Astrocyte of the cerebellum (primary cell): ENCODE measurements around the gene DRAM2.
"Not testable (repeated sequence)": the region's sequence is repeated elsewhere in the genome, so short reads cannot be mapped to it uniquely, and the experiment has no call there.

ENCODE experiments used
- DNase-seq: peaks from one replicate; pipeline ENCODE4 v3.0.0-alpha.2; 2011; ENCODE audit warnings: low read depth
- H3K4me3 ChIP-seq: 2 replicates; pipeline ENCODE4 v1.5.1; 2011; ENCODE audit warnings: mild to moderate bottlenecking, low read depth, low read length, moderate library complexity
- in situ Hi-C: cut with HindIII; loops from 2 replicates; pipeline ENCODE4 v1.10.0; 2017; ENCODE audit warnings: low sequenced_read_pairs
- TF ChIP-seq, protein P1 (sequence below): IDR thresholded peaks from 2 replicates; pipeline ENCODE4 v1.5.1; 2012; ENCODE audit warnings: low read length, low read depth, moderate library complexity, mild to moderate bottlenecking; ENCODE audit errors: missing control alignments

The DRAM2 gene

DNA sequence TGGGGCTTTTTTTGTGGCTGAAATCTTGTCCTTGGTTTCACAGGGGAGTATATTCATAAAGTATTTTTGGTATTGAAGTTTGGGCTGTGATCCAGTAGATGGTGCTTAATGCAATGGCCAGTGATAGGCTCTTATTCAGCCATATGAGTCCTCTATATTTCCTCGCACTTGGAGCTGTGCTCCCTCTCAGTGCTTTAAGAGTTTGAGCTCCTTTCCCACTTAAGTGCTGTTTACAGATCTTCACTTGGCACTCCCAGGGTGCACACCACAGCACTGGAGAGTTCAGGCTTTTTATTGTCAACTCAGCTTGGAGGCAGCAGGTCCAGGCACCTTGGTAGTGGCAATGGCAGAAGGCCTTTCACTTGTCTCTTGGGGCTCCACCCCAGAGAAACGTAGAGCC, 54.9 kb downstream of the DRAM2 start:
- TF ChIP-seq, protein P1, sequence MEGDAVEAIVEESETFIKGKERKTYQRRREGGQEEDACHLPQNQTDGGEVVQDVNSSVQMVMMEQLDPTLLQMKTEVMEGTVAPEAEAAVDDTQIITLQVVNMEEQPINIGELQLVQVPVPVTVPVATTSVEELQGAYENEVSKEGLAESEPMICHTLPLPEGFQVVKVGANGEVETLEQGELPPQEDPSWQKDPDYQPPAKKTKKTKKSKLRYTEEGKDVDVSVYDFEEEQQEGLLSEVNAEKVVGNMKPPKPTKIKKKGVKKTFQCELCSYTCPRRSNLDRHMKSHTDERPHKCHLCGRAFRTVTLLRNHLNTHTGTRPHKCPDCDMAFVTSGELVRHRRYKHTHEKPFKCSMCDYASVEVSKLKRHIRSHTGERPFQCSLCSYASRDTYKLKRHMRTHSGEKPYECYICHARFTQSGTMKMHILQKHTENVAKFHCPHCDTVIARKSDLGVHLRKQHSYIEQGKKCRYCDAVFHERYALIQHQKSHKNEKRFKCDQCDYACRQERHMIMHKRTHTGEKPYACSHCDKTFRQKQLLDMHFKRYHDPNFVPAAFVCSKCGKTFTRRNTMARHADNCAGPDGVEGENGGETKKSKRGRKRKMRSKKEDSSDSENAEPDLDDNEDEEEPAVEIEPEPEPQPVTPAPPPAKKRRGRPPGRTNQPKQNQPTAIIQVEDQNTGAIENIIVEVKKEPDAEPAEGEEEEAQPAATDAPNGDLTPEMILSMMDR, result no peak
- no peak overlapping the region for H3K4me3 ChIP-seq
- DNase-seq, result no peak
- in situ Hi-C loops, result no loop called here

DNA sequence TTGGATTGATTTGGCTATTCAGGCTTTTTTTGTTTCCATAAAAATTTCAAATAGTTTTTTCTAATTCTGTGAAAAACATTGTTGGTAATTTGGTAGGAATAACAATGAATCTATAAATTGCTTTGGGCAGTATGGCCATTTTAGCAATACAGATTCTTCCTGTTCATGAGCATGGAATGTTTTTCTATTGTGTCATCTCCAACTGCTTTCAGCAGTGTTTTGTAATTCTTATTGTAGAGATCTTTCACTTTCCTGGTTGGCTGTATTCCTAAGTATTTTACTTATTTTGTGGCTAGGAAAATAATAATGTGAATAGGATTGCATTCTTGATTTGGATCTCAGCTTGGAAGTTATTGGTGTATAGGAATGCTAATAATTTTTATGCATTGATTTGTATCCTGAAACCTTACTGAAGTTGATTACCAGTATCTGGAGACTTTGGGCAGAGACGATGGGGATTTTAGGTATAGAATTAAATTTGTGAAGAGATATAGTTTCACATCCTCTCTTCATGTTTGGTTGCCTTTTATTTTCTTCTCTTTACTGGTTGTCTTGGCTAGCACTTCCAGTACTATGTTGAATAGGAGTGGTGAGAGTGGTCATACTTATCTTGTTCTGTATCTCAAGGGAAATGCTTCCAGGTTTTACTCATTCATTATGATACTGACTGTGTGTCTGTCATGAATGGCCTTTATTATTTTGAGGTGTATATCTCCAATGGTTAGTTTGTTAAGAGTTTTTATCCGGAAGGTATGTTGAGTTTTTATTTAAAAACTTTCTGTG, 57.3 kb downstream of the DRAM2 start:
- H3K4me3 ChIP-seq, result no peak overlapping the region
- in situ Hi-C loops, result no loop called here

DNA sequence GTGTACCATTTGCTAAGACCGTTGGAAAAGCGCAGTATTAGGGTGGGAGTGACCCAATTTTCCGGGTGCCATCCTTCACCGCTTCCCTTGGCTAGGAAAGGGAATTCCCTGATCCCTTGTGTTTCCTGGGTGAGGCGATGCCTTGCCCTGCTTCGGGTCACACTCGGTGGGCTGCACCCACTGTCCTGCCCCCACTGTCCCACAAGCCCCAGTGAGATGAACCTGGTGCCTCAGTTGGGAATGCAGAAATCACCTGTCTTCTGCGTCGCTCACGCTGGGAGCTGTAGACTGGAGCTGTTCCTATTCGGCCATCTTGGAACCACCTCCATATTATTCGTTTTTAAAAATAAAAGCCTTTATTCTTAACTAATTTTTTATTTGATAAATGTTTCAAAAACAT, 60.6 kb downstream of the DRAM2 start:
- DNase-seq, H3K4me3 ChIP-seq, in situ Hi-C loops: not testable (repeated sequence)

More for the DNA sequence above, 57.3 kb downstream of the DRAM2 start:
- DNase-seq, result peak; percentile 12
- TF ChIP-seq, protein P1, result no peak

DNA sequence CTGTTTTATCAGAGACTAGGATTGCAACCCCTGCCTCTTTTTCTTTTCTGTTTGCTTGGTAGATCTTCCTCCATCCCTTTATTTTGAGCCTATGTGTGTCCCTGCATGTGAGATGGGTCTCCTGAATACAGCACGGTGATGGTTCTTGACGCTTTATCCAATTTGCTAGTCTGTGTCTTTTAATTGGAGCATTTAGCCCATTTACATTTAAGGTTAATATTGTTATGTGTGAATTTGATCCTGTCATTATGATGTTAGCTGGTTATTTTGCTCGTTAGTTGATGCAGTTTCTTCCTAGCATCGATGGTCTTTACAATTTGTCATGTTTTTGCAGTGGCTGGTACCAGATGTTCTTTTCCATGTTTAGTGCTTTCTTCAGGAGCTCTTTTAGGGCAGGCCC, 62.6 kb downstream of the DRAM2 start:
- DNase-seq, in situ Hi-C loops: not testable (repeated sequence)

More for the DNA sequence above, 62.6 kb downstream of the DRAM2 start:
- not testable (repeated sequence) for H3K4me3 ChIP-seq
